Measurements from ENCODE around the gene PCYT2. TPM values are rescaled to one million over a fixed set of nuclear protein-coding genes. Genes with fewer than 3 reads are reported as not detected.
A peak's percentile ranks its signal among the peaks of the same experiment; 100 is the strongest.

Gene PCYT2
- total and polyA plus RNA-seq, 10 of the 15 experiments (the other 5 are each of a cell fraction or from before 2014, with no cell fraction given): 0.63 to 72.0 (median 45.0) TPM

GRCh38 chr17:81865358-81865732 lies 45.9 kb downstream of the PCYT2 start (continued):
- TF ChIP-seq ELK1 (IDR thresholded peaks at IDR 0.05; ENCODE audit: low read depth, low read length) (no peak), POLR2A (IDR thresholded peaks at IDR 0.05; ENCODE audit: low read depth, low read length) (no peak; the same call in 1 of the 2 replicates), BACH1 (IDR thresholded peaks at IDR 0.05; ENCODE audit: borderline replicate concordance) (no peak)

GRCh38 chr17:81863833-81864768 lies 47.1 kb downstream of the PCYT2 start:
- ChIA-PET SMC1A (ENCODE audit: uncharacterized antibody, unreplicated experiment) (interaction anchor here (0.6 to 1.8 kb wide), 3 partner anchors 8 to 157 kb away, joined by 3 to 5 read pairs (median 3); no protein-coding TSS in a partner anchor), CTCF (no interaction called here), POLR2A (interaction anchor here (0.6 to 1.0 kb wide), 4 partner anchors 63 to 161 kb away, joined by 3 read pairs; partner anchors contain the start of gene PYCR1), RAD21 (ENCODE audit: unreplicated experiment) (no interaction called here)
- Histone ChIP-seq H3K36me3 (ENCODE audit: control insufficient read depth in 2 of 2, insufficient read depth in 2 of 2, low read length in 1 of 2) (peaks cover 11 to 17% of the 10 kb centered on the region in 2 experiments), H3K9ac (ENCODE audit: control insufficient read depth, insufficient read depth, low read length) (no peak overlapping the region), H4K20me1 (ENCODE audit: control insufficient read depth, insufficient read depth) (0 out of 2 replicates have a peak, but pooled peaks cover 3% of the 10 kb centered on the region), H3K4me3 (no peak overlapping the region), H3K27me3 (replicated peaks in 1 of 2; ENCODE audit: control insufficient read depth in 2 of 2, insufficient read depth in 2 of 2, low read length in 1 of 2) (no peaks in the 10 kb centered on the region), H3K27ac (ENCODE audit: control insufficient read depth, insufficient read depth) (no peak overlapping the region), H3K79me2 (ENCODE audit: control insufficient read depth, insufficient read depth, low read length) (peaks cover 69% of the 10 kb centered on the region), H3K9me3 (replicated peaks; ENCODE audit: control insufficient read depth, insufficient read depth, low read length) (no peaks in the 10 kb centered on the region), H3K4me1 (ENCODE audit: control insufficient read depth, insufficient read depth, low read length) (peaks cover 14% of the 10 kb centered on the region), H2AFZ (ENCODE audit: control insufficient read depth, low read depth, low read length) (no peak overlapping the region), H3K4me2 (ENCODE audit: control insufficient read depth, insufficient read depth) (peak overlapping the region; percentile 83; the same call in 1 of the 2 replicates)
- intact Hi-C loops (cut with micrococcal nuclease; ENCODE audit: unreplicated experiment): loop anchor here (5.0 kb wide), 1 partner anchor 158 kb away; the partner anchor contains the start of genes CENPX and LRRC45
- BruUV-seq (replicated peaks): no TSS peak
- no peak for ATAC-seq
- DNase-seq (ENCODE audit: low read depth, low spot score): no peak
- in situ Hi-C loops (cut with MboI): no loop called here
- WGBS (ENCODE audit: insufficient coverage, insufficient replicate concordance, low lambda C conversion rate, missing lambda C conversion rate): 82% methylated on average over 9 of the region's 9 CpGs
- FAIRE-seq: no peak
- TF ChIP-seq MYC (IDR thresholded peaks at IDR 0.05; ENCODE audit: insufficient read depth, insufficient read length, insufficient replicate concordance, low read length, severe bottlenecking) (no peak), SP1 (IDR thresholded peaks at IDR 0.05; ENCODE audit: low read depth, low read length) (no peak), POLR2AphosphoS2 (IDR thresholded peaks at IDR 0.05; ENCODE audit: low read depth, low read length) (peak; percentile 40; the same call in 1 of the 2 replicates), EED (IDR thresholded peaks at IDR 0.05; ENCODE audit: low read depth) (no peak), PAX5 (IDR thresholded peaks at IDR 0.05; ENCODE audit: borderline replicate concordance, low read depth, low read length) (no peak), PKNOX1 (IDR thresholded peaks at IDR 0.05) (no peak), SPI1 (IDR thresholded peaks at IDR 0.05; ENCODE audit: borderline replicate concordance, insufficient read depth, low read depth, low read length) (no peak), MEF2A (IDR thresholded peaks at IDR 0.05; ENCODE audit: insufficient read depth, low read depth, low read length) (no peak), SIX5 (IDR thresholded peaks at IDR 0.05; ENCODE audit: low read depth, low read length, severe bottlenecking) (no peak), CHD2 (IDR thresholded peaks at IDR 0.05; ENCODE audit: borderline replicate concordance, low read depth, low read length) (no peak), ZNF274 (IDR thresholded peaks at IDR 0.05; ENCODE audit: insufficient read depth, insufficient read length) (no peak), ATF2 (IDR thresholded peaks at IDR 0.05; ENCODE audit: low read length) (no peak), MXI1 (IDR thresholded peaks at IDR 0.05; ENCODE audit: low read depth, low read length) (no peak), CBFB (IDR thresholded peaks at IDR 0.05; ENCODE audit: low read depth) (no peak), NFXL1 (IDR thresholded peaks at IDR 0.05; ENCODE audit: borderline replicate concordance) (no peak)

All from GM12878 (cell line).